RWPE1 (cell line): ENCODE data around the gene WDR36.
A peak's percentile ranks its signal among the peaks of the same experiment; 100 is the strongest.

Source experiments
- CTCF ChIA-PET: fragments of 350-600 bp; sonication (Branson Sonifier 250); formaldehyde crosslinking; extraction: SDS; loops from one replicate; lab custom pipeline; 2021; lab: Yijun Ruan, JAX
- POLR2A ChIA-PET: fragments of 400-600 bp; formaldehyde crosslinking; extraction: SDS; loops from one replicate; lab custom pipeline; 2020; ENCODE audit warnings: antibody characterized with exemption; ENCODE audit not compliant: low non-redundant PET; lab: Yijun Ruan, JAX
- DNase-seq: peaks from one replicate; pipeline ENCODE4 v3.0.0; 2012; ENCODE audit warnings: low spot score
- H3K27ac ChIP-seq: fragments of 450-650 bp; 2 replicates; pipeline ENCODE4 v1.5.1; 2017
- TF ChIP-seq, protein P1 (sequence below): fragments of 450-650 bp; conservative IDR thresholded peaks from 2 replicates; pipeline ENCODE4 v1.5.1; 2017; ENCODE audit warnings: low read depth, mild to moderate bottlenecking

WDR36 gene

DNA sequence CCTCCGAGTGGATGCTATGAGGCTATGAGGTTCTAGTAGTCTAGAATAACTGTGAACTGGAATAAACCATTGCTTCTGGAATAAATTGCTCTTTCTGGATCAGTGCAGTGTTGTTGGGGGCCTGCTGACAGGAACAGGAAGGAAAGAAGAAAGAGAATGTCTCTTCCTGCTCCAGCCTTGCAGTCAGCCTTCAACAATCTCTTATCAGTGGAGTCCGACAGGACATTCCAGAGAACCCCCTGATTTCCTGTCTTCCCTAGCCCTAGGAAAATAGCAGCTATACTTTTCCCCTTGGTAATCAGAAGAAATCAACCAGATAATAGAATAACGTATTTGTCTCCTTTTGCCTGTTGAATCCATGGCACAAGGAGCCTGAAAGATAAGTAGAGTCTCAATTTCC, 55.4 kb downstream of the WDR36 start:
- no peak overlapping the region for H3K27ac ChIP-seq
- ChIA-PET POLR2A (no interaction called here), CTCF (no interaction called here)
- TF ChIP-seq, protein P1, sequence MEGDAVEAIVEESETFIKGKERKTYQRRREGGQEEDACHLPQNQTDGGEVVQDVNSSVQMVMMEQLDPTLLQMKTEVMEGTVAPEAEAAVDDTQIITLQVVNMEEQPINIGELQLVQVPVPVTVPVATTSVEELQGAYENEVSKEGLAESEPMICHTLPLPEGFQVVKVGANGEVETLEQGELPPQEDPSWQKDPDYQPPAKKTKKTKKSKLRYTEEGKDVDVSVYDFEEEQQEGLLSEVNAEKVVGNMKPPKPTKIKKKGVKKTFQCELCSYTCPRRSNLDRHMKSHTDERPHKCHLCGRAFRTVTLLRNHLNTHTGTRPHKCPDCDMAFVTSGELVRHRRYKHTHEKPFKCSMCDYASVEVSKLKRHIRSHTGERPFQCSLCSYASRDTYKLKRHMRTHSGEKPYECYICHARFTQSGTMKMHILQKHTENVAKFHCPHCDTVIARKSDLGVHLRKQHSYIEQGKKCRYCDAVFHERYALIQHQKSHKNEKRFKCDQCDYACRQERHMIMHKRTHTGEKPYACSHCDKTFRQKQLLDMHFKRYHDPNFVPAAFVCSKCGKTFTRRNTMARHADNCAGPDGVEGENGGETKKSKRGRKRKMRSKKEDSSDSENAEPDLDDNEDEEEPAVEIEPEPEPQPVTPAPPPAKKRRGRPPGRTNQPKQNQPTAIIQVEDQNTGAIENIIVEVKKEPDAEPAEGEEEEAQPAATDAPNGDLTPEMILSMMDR, result no peak
- DNase-seq, result no peak

DNA sequence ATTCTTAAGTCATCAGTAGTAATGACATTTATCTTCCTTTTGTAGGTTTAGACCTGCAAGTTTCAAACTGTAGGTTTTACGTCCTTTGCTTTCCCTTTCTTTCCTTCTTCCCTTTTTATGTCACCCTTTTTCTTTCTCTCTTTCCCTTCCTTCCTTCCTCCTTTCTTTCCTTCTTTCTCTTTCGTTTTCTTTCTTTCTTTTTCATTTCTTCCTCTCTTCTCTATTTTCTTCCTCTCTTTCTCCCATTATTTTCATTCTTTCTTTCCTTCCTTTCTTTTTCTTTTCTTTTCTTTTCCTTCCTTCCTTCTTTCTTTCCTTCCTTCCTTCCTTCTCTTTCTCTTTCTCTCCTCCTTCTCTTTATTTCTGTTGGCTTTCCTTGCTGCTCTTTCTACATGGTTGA, 59.9 kb downstream of the WDR36 start:
- ChIA-PET POLR2A (no interaction called here), CTCF (no interaction called here)
- H3K27ac ChIP-seq, result no peak overlapping the region
- DNase-seq, result no peak
- TF ChIP-seq, protein P1, result no peak

DNA sequence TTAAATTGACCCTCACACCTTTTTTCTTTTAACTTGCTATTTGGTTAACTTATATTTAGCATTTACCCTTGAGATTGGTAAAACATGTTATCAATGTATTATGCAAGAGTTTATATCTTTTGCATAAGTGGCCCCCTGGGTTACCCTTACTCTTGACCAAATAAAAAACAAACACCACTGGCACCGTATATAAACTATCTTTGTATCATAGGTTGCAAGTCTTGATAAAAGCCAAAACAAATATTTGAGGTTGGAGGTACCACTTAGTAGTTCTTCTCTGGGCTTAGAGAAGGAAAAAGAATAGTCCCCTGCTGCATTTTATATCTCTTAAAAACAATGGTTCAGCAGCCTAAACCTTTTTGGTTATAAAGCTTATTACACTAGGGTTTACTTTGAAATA, 61.3 kb downstream of the WDR36 start:
- POLR2A ChIA-PET, result no interaction called here
- CTCF ChIA-PET, result no interaction called here
- no peak for DNase-seq
- H3K27ac ChIP-seq, result no peak overlapping the region
- TF ChIP-seq, protein P1, result no peak

DNA sequence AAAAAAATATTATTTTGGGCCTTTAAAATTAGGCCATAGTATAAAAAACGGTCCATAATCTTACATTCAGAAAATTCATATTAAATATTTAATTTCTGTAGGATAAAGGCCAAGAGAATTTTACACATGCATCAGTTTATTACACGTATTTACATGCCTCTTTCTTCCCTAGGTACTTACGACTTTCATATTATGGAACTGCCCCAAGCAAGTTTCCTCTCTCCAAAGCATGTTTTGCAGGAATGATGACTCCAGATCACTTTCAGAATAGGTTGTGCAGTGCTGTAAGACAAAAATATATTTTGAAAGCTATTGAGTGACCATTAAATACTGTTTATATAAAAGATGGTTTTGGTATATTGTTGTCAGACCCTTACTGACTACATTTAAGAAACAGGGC, 61.8 kb downstream of the WDR36 start:
- no peak overlapping the region for H3K27ac ChIP-seq
- DNase-seq, result no peak
- TF ChIP-seq, protein P1, result no peak
- ChIA-PET CTCF (no interaction called here), POLR2A (no interaction called here)

DNA sequence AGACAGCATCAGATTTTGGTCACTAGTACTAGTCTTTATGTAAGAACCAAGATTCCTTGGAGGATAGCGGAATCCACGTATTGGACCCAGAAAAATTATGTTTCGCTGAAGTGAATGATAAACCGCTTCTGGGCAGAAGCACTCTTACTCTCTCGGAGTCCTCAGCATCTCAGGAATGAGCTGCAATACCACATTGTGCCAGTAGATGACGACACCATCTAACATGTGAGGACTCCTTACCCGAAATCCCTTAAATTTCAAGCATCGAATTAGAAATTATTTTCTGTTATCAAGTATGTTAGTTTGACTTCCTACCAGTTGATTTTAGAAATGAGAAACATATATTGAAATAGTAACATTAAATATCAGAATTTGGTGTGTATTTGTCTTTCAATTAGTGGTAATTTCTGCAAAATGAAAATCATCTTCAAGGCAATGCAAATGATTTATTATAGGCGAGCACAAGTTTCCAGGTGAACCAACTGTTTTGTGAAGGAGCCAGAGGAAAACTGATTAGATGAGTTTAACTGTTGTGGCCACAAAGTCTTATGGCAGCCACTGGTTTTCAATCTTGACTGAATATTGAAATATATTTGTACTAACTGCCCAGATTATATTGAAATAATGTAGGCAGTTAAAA, 66.1 kb downstream of the WDR36 start:
- TF ChIP-seq, protein P1, result peak; percentile 100
- CTCF ChIA-PET, result interaction anchor here (0.6 to 2.3 kb wide), 7 partner anchors 12 to 826 kb away, joined by 3 to 7 read pairs (median 3); partner anchors contain the start of gene CAMK4
- POLR2A ChIA-PET, result no interaction called here
- no peak overlapping the region for H3K27ac ChIP-seq
- peak; percentile 69 for DNase-seq

DNA sequence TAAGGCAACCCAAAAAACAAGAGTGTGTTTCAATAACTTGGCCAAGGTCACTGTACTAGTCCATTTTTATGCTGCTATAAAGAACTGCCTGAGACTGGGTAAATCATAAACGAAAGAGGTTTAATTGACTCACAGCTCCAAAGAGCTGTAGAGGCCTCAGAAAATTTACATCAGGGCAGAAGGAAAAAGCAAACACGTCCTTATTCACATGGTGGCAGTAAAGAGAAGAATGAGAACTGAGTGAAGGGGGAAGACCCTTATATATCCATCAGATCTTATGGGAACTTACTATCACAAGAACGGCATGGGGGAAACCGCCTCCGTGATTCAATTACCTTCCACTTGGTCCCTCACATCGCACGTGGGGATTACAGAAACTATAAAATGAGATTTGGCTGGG, 67.7 kb downstream of the WDR36 start:
- TF ChIP-seq, protein P1, result no peak
- no peak for DNase-seq
- POLR2A ChIA-PET, result no interaction called here
- CTCF ChIA-PET, result interaction anchor here (0.6 to 2.3 kb wide), 4 partner anchors 203 to 302 kb away, joined by 3 to 10 read pairs (median 6); no protein-coding TSS in a partner anchor
- H3K27ac ChIP-seq, result no peak overlapping the region
